Activated naive CD8-positive, alpha-beta T cell (primary cell): ENCODE results near the gene ARID5B.
A peak's percentile ranks its signal among the peaks of the same experiment; 100 is the strongest.

Experiments
- H3K27ac Mint-ChIP-seq: one replicate; pipeline ENCODE4 v1.8.0; 2021; ENCODE audit warnings: mixed read lengths
- H3K27me3 Mint-ChIP-seq: one replicate; pipeline ENCODE4 v1.8.0; 2021; ENCODE audit warnings: mixed read lengths
- H3K36me3 Mint-ChIP-seq: one replicate; pipeline ENCODE4 v1.8.0; 2021; ENCODE audit warnings: mixed read lengths
- H3K4me1 Mint-ChIP-seq: one replicate; pipeline ENCODE4 v1.8.0; 2021; ENCODE audit warnings: low read depth, mixed read lengths
- H3K4me3 Mint-ChIP-seq: one replicate; pipeline ENCODE4 v1.8.0; 2021; ENCODE audit warnings: mild to moderate bottlenecking, mixed read lengths
- H3K9me3 Mint-ChIP-seq: one replicate; pipeline ENCODE4 v1.8.0; 2021; ENCODE audit warnings: low read depth, mixed read lengths

The ARID5B gene

GRCh38 chr10:61896854-61897661 is 4.4 kb upstream of the ARID5B start:
- Mint-ChIP-seq H3K4me1 (peaks cover 45% of the 10 kb centered on the region), H3K9me3 (no peaks in the 10 kb centered on the region), H3K4me3 (peak overlapping the region; percentile 81), H3K27me3 (no peaks in the 10 kb centered on the region), H3K36me3 (no peaks in the 10 kb centered on the region), H3K27ac (peak overlapping the region; percentile 93)

DNA sequence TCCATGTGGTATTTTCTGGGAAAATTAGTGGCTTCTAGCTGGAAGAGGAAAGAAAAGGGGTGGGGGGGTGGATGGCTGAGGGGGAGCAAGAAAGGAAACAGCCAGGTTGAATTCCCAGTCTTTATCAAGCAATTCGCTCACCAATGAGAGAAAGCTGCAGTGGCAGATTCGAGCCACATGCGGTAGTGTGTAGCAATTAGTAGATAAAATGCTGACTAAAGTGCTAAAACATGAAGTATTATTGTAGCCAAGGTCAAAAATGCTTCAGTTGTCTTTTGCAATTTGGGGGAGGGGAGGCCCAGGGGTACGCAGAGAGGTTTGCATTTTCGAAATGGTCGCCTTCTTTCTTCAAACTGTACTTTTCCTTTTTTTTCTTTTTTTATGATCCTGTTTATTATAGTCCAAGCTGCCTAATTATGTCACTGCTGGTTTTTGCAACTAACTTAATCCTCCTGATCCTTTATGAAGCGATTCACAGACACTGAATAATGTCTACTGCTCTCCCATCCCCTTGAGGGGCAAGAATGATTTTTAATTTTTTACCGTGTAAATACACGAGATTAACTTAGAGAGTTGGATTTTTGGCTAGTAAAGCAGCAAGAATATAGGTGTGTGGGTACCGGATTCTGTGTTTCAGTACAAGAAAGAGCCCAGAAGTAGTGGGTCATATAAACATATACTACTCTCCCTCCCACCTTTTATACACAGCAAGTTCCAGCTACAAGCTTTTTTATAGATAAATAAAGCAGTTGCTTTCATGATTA is 3.6 kb upstream of the ARID5B start:
- peak overlapping the region; percentile 71 for H3K27ac Mint-ChIP-seq
- peaks cover 45% of the 10 kb centered on the region for H3K4me1 Mint-ChIP-seq
- H3K9me3 Mint-ChIP-seq: no peaks in the 10 kb centered on the region

GRCh38 chr10:61898435-61898778 is 3.1 kb upstream of the ARID5B start:
- H3K4me1 Mint-ChIP-seq: peaks cover 45% of the 10 kb centered on the region
- peak overlapping the region; percentile 71 for H3K27ac Mint-ChIP-seq
- peak overlapping the region; percentile 93 for H3K4me3 Mint-ChIP-seq
- no peaks in the 10 kb centered on the region for H3K9me3 Mint-ChIP-seq
- no peaks in the 10 kb centered on the region for H3K36me3 Mint-ChIP-seq
- H3K27me3 Mint-ChIP-seq: no peaks in the 10 kb centered on the region

More for the DNA sequence above, 3.6 kb upstream of the ARID5B start:
- H3K4me3 Mint-ChIP-seq: peak overlapping the region; percentile 81
- H3K27me3 Mint-ChIP-seq: no peaks in the 10 kb centered on the region
- no peaks in the 10 kb centered on the region for H3K36me3 Mint-ChIP-seq

GRCh38 chr10:61899069-61899531 is 2.4 kb upstream of the ARID5B start:
- H3K27ac Mint-ChIP-seq: peak overlapping the region; percentile 96
- no peaks in the 10 kb centered on the region for H3K9me3 Mint-ChIP-seq
- no peaks in the 10 kb centered on the region for H3K27me3 Mint-ChIP-seq
- peaks cover 45% of the 10 kb centered on the region for H3K4me1 Mint-ChIP-seq
- no peaks in the 10 kb centered on the region for H3K36me3 Mint-ChIP-seq
- H3K4me3 Mint-ChIP-seq: peak overlapping the region; percentile 93

- no peaks in the 10 kb centered on the region for H3K9me3 Mint-ChIP-seq
These were observed 1.9 kb upstream of the ARID5B start for GRCh38 chr10:61899663-61899996.

GRCh38 chr10:61899997-61900828 is 1.3 kb upstream of the ARID5B start:
- H3K36me3 Mint-ChIP-seq: no peaks in the 10 kb centered on the region
- H3K9me3 Mint-ChIP-seq: no peaks in the 10 kb centered on the region
- H3K4me3 Mint-ChIP-seq: peak overlapping the region; percentile 93
- peak overlapping the region; percentile 96 for H3K27ac Mint-ChIP-seq
- H3K27me3 Mint-ChIP-seq: no peaks in the 10 kb centered on the region
- H3K4me1 Mint-ChIP-seq: peaks cover 51% of the 10 kb centered on the region

More at GRCh38 chr10:61899663-61899996, 1.9 kb upstream of the ARID5B start:
- peaks cover 47% of the 10 kb centered on the region for H3K4me1 Mint-ChIP-seq
- H3K27me3 Mint-ChIP-seq: no peaks in the 10 kb centered on the region
- peak overlapping the region; percentile 93 for H3K4me3 Mint-ChIP-seq
- H3K36me3 Mint-ChIP-seq: no peaks in the 10 kb centered on the region
- H3K27ac Mint-ChIP-seq: peak overlapping the region; percentile 96

GRCh38 chr10:61901829-61902444 is 438 bp downstream of the ARID5B start:
- H3K9me3 Mint-ChIP-seq: no peaks in the 10 kb centered on the region
- H3K36me3 Mint-ChIP-seq: no peaks in the 10 kb centered on the region
- H3K27ac Mint-ChIP-seq: peak overlapping the region; percentile 96
- H3K27me3 Mint-ChIP-seq: no peaks in the 10 kb centered on the region
- peaks cover 56% of the 10 kb centered on the region for H3K4me1 Mint-ChIP-seq
- H3K4me3 Mint-ChIP-seq: peak overlapping the region; percentile 93

GRCh38 chr10:61902445-61903220 is 1.1 kb downstream of the ARID5B start:
- peaks cover 51% of the 10 kb centered on the region for H3K4me1 Mint-ChIP-seq
- no peaks in the 10 kb centered on the region for H3K36me3 Mint-ChIP-seq

GRCh38 chr10:61903221-61903927 is 1.9 kb downstream of the ARID5B start:
- peaks cover 47% of the 10 kb centered on the region for H3K4me1 Mint-ChIP-seq
- H3K9me3 Mint-ChIP-seq: no peaks in the 10 kb centered on the region
- peaks cover 4% of the 10 kb centered on the region for H3K36me3 Mint-ChIP-seq
- H3K27me3 Mint-ChIP-seq: no peaks in the 10 kb centered on the region
- H3K27ac Mint-ChIP-seq: peak overlapping the region; percentile 96
- H3K4me3 Mint-ChIP-seq: peak overlapping the region; percentile 93

More at GRCh38 chr10:61902445-61903220, 1.1 kb downstream of the ARID5B start:
- Mint-ChIP-seq H3K27me3 (no peaks in the 10 kb centered on the region), H3K27ac (peak overlapping the region; percentile 96), H3K9me3 (no peaks in the 10 kb centered on the region), H3K4me3 (peak overlapping the region; percentile 93)

GRCh38 chr10:61903928-61904344 is 2.4 kb downstream of the ARID5B start:
- Mint-ChIP-seq H3K36me3 (peaks cover 6% of the 10 kb centered on the region), H3K27ac (peak overlapping the region; percentile 96), H3K4me1 (peaks cover 44% of the 10 kb centered on the region), H3K4me3 (peak overlapping the region; percentile 93), H3K9me3 (no peaks in the 10 kb centered on the region), H3K27me3 (no peaks in the 10 kb centered on the region)

GRCh38 chr10:61904733-61905725 is 3.5 kb downstream of the ARID5B start:
- Mint-ChIP-seq H3K9me3 (no peaks in the 10 kb centered on the region), H3K27ac (peak overlapping the region; percentile 96), H3K4me3 (peak overlapping the region; percentile 93), H3K4me1 (peaks cover 39% of the 10 kb centered on the region), H3K27me3 (no peaks in the 10 kb centered on the region), H3K36me3 (peaks cover 6% of the 10 kb centered on the region)

DNA sequence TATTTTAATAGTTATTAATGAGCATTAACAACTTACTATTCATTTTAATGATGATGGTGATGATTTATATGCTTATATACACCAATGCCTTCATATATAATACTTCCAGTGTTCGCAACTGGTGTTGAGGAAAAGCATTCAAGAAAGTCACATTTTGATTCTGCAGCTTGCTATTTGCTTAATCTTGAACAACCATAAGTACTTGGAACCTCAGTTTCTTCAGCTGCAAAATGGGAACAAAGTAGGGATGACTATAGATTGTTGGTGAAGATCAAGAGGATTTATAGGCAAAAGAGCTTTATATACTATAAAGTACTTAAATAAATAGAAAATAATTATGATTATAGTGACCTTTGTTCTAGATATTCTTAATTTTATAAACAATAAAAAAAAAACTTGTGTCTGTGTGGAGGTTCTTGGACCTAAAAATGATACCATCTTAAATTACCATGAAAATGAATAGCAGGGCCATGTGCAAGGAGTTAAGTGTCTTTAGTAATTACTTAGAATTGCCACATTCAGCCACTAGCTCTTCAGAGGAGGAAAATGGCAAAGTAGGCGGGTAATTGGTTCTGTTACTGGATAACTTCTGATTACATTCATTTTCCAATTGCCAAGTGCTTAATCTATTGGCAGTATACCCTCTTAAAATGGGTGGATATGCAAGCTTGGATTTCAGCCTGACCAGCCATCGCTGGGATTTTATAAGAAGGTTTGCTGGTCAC is 4.5 kb downstream of the ARID5B start:
- Mint-ChIP-seq H3K9me3 (no peaks in the 10 kb centered on the region), H3K27me3 (no peaks in the 10 kb centered on the region), H3K4me3 (peak overlapping the region; percentile 93), H3K27ac (peak overlapping the region; percentile 22), H3K4me1 (peaks cover 44% of the 10 kb centered on the region), H3K36me3 (peaks cover 12% of the 10 kb centered on the region)
